Skin epidermis (tissue), 12 donors: ENCODE data around the gene CBX1.

Experiments used
- H3K27ac ChIP-seq, 21 experiments: fragments of 200-600 bp; sonication (generic) in 11 of 21; one replicate each; pipeline ENCODE4 v1.5.0; 2020; ENCODE audit warnings: mild to moderate bottlenecking in 3 of 21, inconsistent platforms in 2 of 21, moderate library complexity in 2 of 21
- H3K4me3 ChIP-seq, 7 experiments: fragments of 200-600 bp; sonication (generic) in 2 of 7; one replicate each; pipeline ENCODE4 v1.5.0; 2020; ENCODE audit warnings: inconsistent platforms in 2 of 7, mild to moderate bottlenecking in 2 of 7, moderate library complexity in 1 of 7

The CBX1 gene

GRCh38 chr17:48125829-48126531 lies 24.7 kb upstream of the CBX1 start:
- Histone ChIP-seq H3K4me3 (no peak overlapping the region), H3K27ac (peak overlapping the region in 1 of 21 experiments; percentile 11)

GRCh38 chr17:48123776-48124388 lies 22.6 kb upstream of the CBX1 start:
- H3K4me3 ChIP-seq = no peak overlapping the region
- H3K27ac ChIP-seq = no peak overlapping the region

GRCh38 chr17:48123111-48123510 lies 21.8 kb upstream of the CBX1 start:
- Histone ChIP-seq H3K27ac (no peak overlapping the region), H3K4me3 (no peak overlapping the region)

- Histone ChIP-seq H3K27ac (peak overlapping the region in 1 of 21 experiments; percentile 1), H3K4me3 (no peak overlapping the region)
These were observed 21.4 kb upstream of the CBX1 start for GRCh38 chr17:48122665-48123045.

GRCh38 chr17:48121923-48122664 lies 20.8 kb upstream of the CBX1 start:
- Histone ChIP-seq H3K4me3 (no peak overlapping the region), H3K27ac (peak overlapping the region in 1 of 21 experiments; percentile 1)

- peak overlapping the region in 9 of 21 experiments; percentile 17 to 62 (median 34) for H3K27ac ChIP-seq
These were observed 12.0 kb upstream of the CBX1 start for GRCh38 chr17:48113201-48113676.

GRCh38 chr17:48111937-48112241 lies 10.6 kb upstream of the CBX1 start:
- H3K27ac ChIP-seq = peak overlapping the region in 1 of 21 experiments; percentile 53
- H3K4me3 ChIP-seq = no peak overlapping the region

More at GRCh38 chr17:48113201-48113676, 12.0 kb upstream of the CBX1 start:
- no peak overlapping the region for H3K4me3 ChIP-seq

GRCh38 chr17:48110761-48111160 lies 9.5 kb upstream of the CBX1 start:
- Histone ChIP-seq H3K27ac (peak overlapping the region in 2 of 21 experiments; percentile 2 to 8), H3K4me3 (no peak overlapping the region)

GRCh38 chr17:48107137-48108055 lies 6.1 kb upstream of the CBX1 start, which contains the start of gene SNX11:
TSS of gene SNX11 (plus strand) at chr17:48107766. CDS start at chr17:48112044, 4,278 bp downstream.
- Histone ChIP-seq H3K4me3 (peak within 1 kb of the TSS; percentile 60 to 84 (median 66)), H3K27ac (peak within 1 kb of the TSS; percentile 27 to 98 (median 88))

- H3K4me3 ChIP-seq = peak overlapping the region; percentile 60 to 84 (median 66)
- H3K27ac ChIP-seq = peak overlapping the region in 20 of 21 experiments; percentile 75 to 98 (median 89)
These were observed 5.5 kb upstream of the CBX1 start for GRCh38 chr17:48106802-48107136.

GRCh38 chr17:48104440-48104839 lies 3.2 kb upstream of the CBX1 start:
- H3K27ac ChIP-seq = no peak overlapping the region
- H3K4me3 ChIP-seq = no peak overlapping the region

- Histone ChIP-seq H3K27ac (no peak overlapping the region), H3K4me3 (no peak overlapping the region)
These were observed 1.8 kb upstream of the CBX1 start for GRCh38 chr17:48102798-48103715.

- Histone ChIP-seq H3K4me3 (peak overlapping the region in 3 of 7 experiments; percentile 86 to 96 (median 86)), H3K27ac (peak overlapping the region in 2 of 21 experiments; percentile 29 to 88)
These were observed 919 bp upstream of the CBX1 start for GRCh38 chr17:48102043-48102750.

- Histone ChIP-seq H3K4me3 (peak overlapping the region; percentile 68 to 98 (median 86)), H3K27ac (peak overlapping the region; percentile 70 to 91 (median 81))
These were observed 677 bp downstream of the CBX1 start for GRCh38 chr17:48100591-48101011.

- peak overlapping the region; percentile 68 to 98 (median 86) for H3K4me3 ChIP-seq
- peak overlapping the region in 16 of 21 experiments; percentile 71 to 90 (median 82) for H3K27ac ChIP-seq
These were observed 1.1 kb downstream of the CBX1 start for GRCh38 chr17:48100160-48100559.

- Histone ChIP-seq H3K27ac (peak overlapping the region in 3 of 21 experiments; percentile 9 to 33 (median 12)), H3K4me3 (no peak overlapping the region)
These were observed 5.7 kb downstream of the CBX1 start for GRCh38 chr17:48095611-48096010.

GRCh38 chr17:48093341-48094045 lies 7.8 kb downstream of the CBX1 start:
- Histone ChIP-seq H3K27ac (peak overlapping the region in 1 of 21 experiments; percentile 31), H3K4me3 (no peak overlapping the region)
